HepG2 (cell line): ENCODE measurements around the gene CAP2. TPM values are rescaled to one million over a fixed set of nuclear protein-coding genes. Genes with fewer than 3 reads are reported as not detected.
A peak's percentile ranks its signal among the peaks of the same experiment; 100 is the strongest.

Source experiments
- ERF ChIP-seq: IDR thresholded peaks from 2 replicates; pipeline ENCODE4 v1.6.1; 2018; ENCODE audit warnings: missing biosample characterization, missing genetic modification reagents
- FOXA1 ChIP-seq, 2 experiments: fragments of 450-650 bp in 1 of 2; sonication (generic) in 1 of 2; formaldehyde crosslinking in 1 of 2; IDR thresholded peaks; 2 replicates each; pipeline versions ENCODE4 v1.4.0 to v1.6.1; 2016 to 2020; ENCODE audit warnings: missing genetic modification reagents in 1 of 2
- FOXK1 ChIP-seq: sonication (generic); formaldehyde crosslinking; IDR thresholded peaks from 2 replicates; pipeline ENCODE4 v1.4.0; 2020; ENCODE audit warnings: low read depth, missing genetic modification reagents, borderline replicate concordance
- GABPB1 ChIP-seq: IDR thresholded peaks from 2 replicates; pipeline ENCODE4 v1.6.1; 2016; ENCODE audit warnings: mild to moderate bottlenecking, missing genetic modification reagents, moderate library complexity, missing compliant biosample characterization
- IKZF1 ChIP-seq: fragments of 450-650 bp; IDR thresholded peaks from 2 replicates; pipeline ENCODE4 v1.7.1; 2016
- KAT8 ChIP-seq: IDR thresholded peaks from 2 replicates; pipeline ENCODE4 v1.6.1; 2016; ENCODE audit warnings: missing genetic modification reagents, missing compliant biosample characterization
- MXI1 ChIP-seq: IDR thresholded peaks from 3 replicates; pipeline ENCODE4 v1.6.1; 2012; ENCODE audit warnings: low read depth, low read length, inconsistent platforms, borderline replicate concordance
- NFE2 ChIP-seq: sonication (generic); formaldehyde crosslinking; IDR thresholded peaks from 2 replicates; pipeline ENCODE4 v1.4.0; 2020; ENCODE audit warnings: missing genetic modification reagents
- NFKBIZ ChIP-seq: IDR thresholded peaks from 2 replicates; pipeline ENCODE4 v1.6.1; 2018; ENCODE audit warnings: missing genetic modification reagents, missing compliant biosample characterization
- SMAD3 ChIP-seq: sonication (generic); formaldehyde crosslinking; IDR thresholded peaks from 2 replicates; pipeline ENCODE4 v1.4.0; 2020; ENCODE audit warnings: missing genetic modification reagents
- TBP ChIP-seq: sonication (generic); formaldehyde crosslinking; IDR thresholded peaks from 2 replicates; pipeline ENCODE4 v1.5.0; 2020; ENCODE audit warnings: missing genetic modification reagents
- TBX2 ChIP-seq: sonication (generic); formaldehyde crosslinking; IDR thresholded peaks from 2 replicates; pipeline ENCODE4 v1.5.0; 2020; ENCODE audit warnings: missing genetic modification reagents, mild to moderate bottlenecking, borderline replicate concordance
- TBX3 ChIP-seq: fragments of 450-650 bp; IDR thresholded peaks from 2 replicates; pipeline ENCODE4 v1.6.1; 2017; ENCODE audit warnings: antibody characterized with exemption, mild to moderate bottlenecking, inconsistent platforms, borderline replicate concordance
- TCF7L2 ChIP-seq: IDR thresholded peaks from 2 replicates; pipeline ENCODE4 v1.6.1; 2011; ENCODE audit warnings: mild to moderate bottlenecking, low read depth, low read length, moderate library complexity
- TEAD3 ChIP-seq: optimal IDR thresholded peaks from 2 replicates; pipeline ENCODE3; 2016; ENCODE audit warnings: borderline replicate concordance
- ZBTB37 ChIP-seq: sonication (generic); formaldehyde crosslinking; IDR thresholded peaks from 2 replicates; pipeline ENCODE4 v1.4.0; 2020; ENCODE audit warnings: mild to moderate bottlenecking, missing genetic modification reagents
- ZFP1 ChIP-seq: IDR thresholded peaks from 2 replicates; pipeline ENCODE4 v1.6.1; 2016
- ZNF276 ChIP-seq: sonication (generic); formaldehyde crosslinking; IDR thresholded peaks from 2 replicates; pipeline ENCODE4 v1.4.0; 2020; ENCODE audit warnings: mild to moderate bottlenecking, low read depth, missing genetic modification reagents
- ZNF335 ChIP-seq: sonication (generic); formaldehyde crosslinking; IDR thresholded peaks from 2 replicates; pipeline ENCODE4 v1.4.0; 2020; ENCODE audit warnings: missing genetic modification reagents
- ZNF512B ChIP-seq: sonication (generic); formaldehyde crosslinking; IDR thresholded peaks from 2 replicates; pipeline ENCODE4 v1.5.1; 2020; ENCODE audit warnings: missing genetic modification reagents, mild to moderate bottlenecking, borderline replicate concordance
- ZNF644 ChIP-seq: IDR thresholded peaks from 2 replicates; pipeline ENCODE4 v1.6.1; 2016; ENCODE audit warnings: low read depth
- ZNF709 ChIP-seq: sonication (generic); formaldehyde crosslinking; IDR thresholded peaks from 2 replicates; pipeline ENCODE4 v1.5.0; 2020; ENCODE audit warnings: mild to moderate bottlenecking, missing genetic modification reagents
- ZNF713 ChIP-seq: sonication (generic); formaldehyde crosslinking; IDR thresholded peaks from 2 replicates; pipeline ENCODE4 v1.4.0; 2020; ENCODE audit warnings: mild to moderate bottlenecking, missing genetic modification reagents
- ZSCAN30 ChIP-seq: sonication (generic); formaldehyde crosslinking; IDR thresholded peaks from 2 replicates; pipeline ENCODE4 v1.5.0; 2020; ENCODE audit warnings: mild to moderate bottlenecking, missing genetic modification reagents
- ZSCAN5A ChIP-seq: sonication (generic); formaldehyde crosslinking; IDR thresholded peaks from 2 replicates; pipeline ENCODE4 v1.8.0; 2022; ENCODE audit warnings: mild to moderate bottlenecking, missing genetic modification reagents, borderline replicate concordance
- polyA plus RNA-seq, 8 experiments: library from polyadenylated mRNA; depleted of rRNA in 3 of 8; stranded (reverse) in 7 of 8; unstranded in 1 of 8; fragments of >200 nt; fragmentation: Illumina TruSeq in 4 of 8; extraction: Trizol in 4 of 8; gene quantifications; 2 replicates each; pipeline versions ENCODE4 v1.2.1 to v1.2.3, GENCODE V29; 2011 to 2016; ENCODE audit warnings: low read depth in 4 of 8, missing spikeins in 1 of 8, mixed read lengths in 1 of 8; ENCODE audit not compliant: insufficient read depth in 1 of 8
- total RNA-seq, 5 experiments: library from RNA; depleted of rRNA; stranded (reverse); fragments of >200 nt; fragmentation: Illumina TruSeq; extraction: Trizol; gene quantifications; 2 replicates each; pipeline ENCODE4 v1.2.3, GENCODE V29; 2016; ENCODE audit warnings: low read depth in 1 of 5

Gene CAP2
- total and polyA plus RNA-seq, 2 of the 13 experiments (the other 11 are each of a cell fraction or from before 2014, with no cell fraction given), result 7.9 to 53.1 TPM

GRCh38 chr6:17354700-17355403 lies 38.5 kb upstream of the CAP2 start (continued):
- TF ChIP-seq MXI1 (peak; percentile 28; the same call in 1 of the 3 replicates), FOXA1 (IDR thresholded peaks at IDR 0.05) (no peak), FOXA1 (CRISPR knock-in tag; IDR thresholded peaks at IDR 0.05) (peak; percentile 78), SMAD3 (CRISPR knock-in tag) (peak; percentile 76), TCF7L2 (peak; percentile 69), ZBTB37 (CRISPR knock-in tag) (no peak), ZSCAN30 (CRISPR knock-in tag) (no peak), ZFP1 (CRISPR knock-in tag) (peak; percentile 44; the same call in 1 of the 2 replicates), TBX2 (no peak; the same call in 1 of the 2 replicates), ZSCAN5A (no peak), NFE2 (CRISPR knock-in tag) (no peak), TBP (no peak), FOXK1 (CRISPR knock-in tag) (peak; percentile 78), ZNF335 (CRISPR knock-in tag) (0 out of 2 replicates have a peak, but pooled peaks have one; percentile 50), IKZF1 (no peak), ZNF276 (CRISPR knock-in tag) (no peak), NFKBIZ (no peak), TBX3 (peak; percentile 70; the same call in 1 of the 2 replicates), ZNF709 (no peak), GABPB1 (CRISPR knock-in tag) (no peak), ZNF713 (no peak), TEAD3 (CRISPR knock-in tag) (peak; percentile 86), ZNF512B (no peak), ZNF644 (CRISPR knock-in tag) (peak; percentile 31; the same call in 1 of the 2 replicates), KAT8 (CRISPR knock-in tag) (peak; percentile 72; the same call in 1 of the 2 replicates), ERF (CRISPR knock-in tag) (peak; percentile 64; the same call in 1 of the 2 replicates)
